HG02588 (cell line): ENCODE data around the gene PTH1R.

Source experiments
- ATAC-seq: cut with Tn5 transposase; IDR thresholded peaks from one replicate; pipeline ENCODE4 v1.9.1; 2021; ENCODE audit warnings: mild to moderate bottlenecking, moderate library complexity; ENCODE audit not compliant: unreplicated experiment

The PTH1R gene

DNA sequence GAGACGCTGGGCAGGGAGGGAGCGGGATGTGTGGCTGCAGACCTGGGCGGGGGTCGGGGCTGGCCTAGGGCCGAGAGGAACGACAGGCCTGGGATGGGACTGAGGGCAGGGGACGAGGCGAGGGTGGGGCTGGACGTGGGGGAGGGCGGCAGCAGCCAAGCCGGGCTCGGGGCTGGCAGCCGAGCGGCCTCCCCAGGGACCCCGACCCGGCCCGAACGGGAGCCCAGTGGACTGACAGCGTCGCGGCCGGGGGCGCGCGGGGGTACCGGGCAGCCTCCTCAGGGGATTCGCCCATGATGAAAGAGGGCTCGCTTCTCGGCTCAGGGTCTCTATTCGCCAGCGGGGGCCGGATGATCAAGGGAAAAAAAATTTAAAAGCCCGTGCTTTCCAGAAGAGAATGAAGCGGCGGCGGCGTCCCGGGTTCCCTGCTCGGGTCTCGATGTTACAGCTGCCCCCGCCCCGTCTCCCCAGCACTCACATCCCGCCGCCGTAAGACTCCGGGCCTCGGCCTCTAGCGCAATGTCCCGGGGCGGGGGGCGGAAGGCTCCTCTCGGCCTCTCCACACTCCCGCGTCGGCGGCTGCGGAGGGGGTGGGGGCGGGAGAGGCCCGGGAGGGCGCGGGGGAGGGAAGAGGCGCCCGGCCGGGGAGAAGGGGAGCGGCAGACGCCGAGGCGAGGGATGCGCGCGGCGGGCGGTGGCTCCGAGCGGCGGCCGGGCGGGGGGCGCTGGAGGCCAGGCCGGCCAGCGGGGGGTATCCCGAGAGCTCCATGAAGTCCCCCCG is 4.3 kb downstream of the PTH1R start:
- no peak for ATAC-seq

DNA sequence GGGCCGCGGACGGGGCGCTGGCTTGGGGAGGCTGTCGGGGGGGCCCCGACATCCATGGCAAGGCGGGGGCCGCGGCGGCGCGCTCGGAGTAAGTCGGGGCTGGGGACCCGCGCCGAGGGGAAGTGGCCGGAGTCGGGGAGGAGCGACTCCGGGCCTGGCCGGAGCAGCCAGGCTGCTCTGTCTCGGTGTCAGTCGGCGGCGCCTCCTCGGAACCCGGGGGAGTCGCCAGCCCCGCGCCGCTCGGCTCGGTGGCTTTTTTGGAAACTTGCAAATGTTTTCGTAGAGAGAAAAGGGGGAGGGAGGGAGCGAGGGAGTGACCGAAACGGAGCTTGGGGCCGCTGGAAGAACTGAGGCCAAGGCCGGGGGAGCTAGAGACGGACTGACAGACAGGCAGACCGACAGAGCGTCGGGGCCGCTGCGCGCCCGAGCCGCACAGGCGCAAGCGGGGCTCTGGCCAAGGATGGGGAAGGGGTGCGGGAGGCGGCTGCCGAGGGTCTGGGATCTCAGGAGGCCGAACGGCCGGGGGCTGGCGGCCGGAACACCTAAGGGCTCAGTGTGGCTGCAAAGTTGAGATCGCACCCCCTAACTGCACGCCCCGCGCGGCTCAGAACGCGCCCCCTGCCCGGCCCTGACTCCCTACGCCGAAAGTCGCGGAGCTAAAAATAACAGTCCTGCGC is 5.0 kb downstream of the PTH1R start:
- no peak for ATAC-seq

DNA sequence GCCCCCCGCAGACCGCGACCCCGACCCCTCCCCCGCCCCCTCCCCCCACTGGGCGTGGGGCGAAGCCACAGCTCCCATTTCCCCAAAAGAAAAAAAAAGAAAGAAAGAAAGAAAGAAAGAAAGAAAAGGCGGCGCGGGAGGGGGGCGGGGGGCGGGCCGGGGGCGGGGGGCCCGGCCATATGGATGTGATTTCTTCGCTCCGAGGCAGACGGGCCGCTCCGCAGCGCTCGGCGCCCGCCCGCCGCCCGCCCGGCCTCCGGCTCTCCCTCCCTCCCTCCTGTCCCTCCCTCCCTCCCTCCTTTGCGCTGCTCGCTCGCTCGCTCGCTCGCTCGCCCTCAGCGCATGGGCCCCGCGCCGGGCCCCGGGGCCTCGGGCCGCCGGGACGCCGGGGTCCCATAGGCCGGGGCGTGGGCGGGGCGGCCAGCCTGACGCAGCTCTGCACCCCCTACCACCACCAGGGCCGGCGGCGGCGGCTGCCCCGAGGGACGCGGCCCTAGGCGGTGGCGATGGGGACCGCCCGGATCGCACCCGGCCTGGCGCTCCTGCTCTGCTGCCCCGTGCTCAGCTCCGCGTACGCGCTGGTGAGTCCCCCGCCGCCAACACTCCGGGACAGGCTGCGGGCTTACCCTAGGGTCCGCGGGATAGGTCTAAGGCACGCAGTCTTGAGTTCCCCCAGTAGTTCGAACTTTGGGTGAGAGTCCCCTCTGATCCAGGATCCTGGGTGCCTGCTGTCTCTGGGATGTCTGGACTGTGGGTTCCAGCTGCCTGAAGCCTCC is 5.7 kb downstream of the PTH1R start:
- no peak for ATAC-seq

DNA sequence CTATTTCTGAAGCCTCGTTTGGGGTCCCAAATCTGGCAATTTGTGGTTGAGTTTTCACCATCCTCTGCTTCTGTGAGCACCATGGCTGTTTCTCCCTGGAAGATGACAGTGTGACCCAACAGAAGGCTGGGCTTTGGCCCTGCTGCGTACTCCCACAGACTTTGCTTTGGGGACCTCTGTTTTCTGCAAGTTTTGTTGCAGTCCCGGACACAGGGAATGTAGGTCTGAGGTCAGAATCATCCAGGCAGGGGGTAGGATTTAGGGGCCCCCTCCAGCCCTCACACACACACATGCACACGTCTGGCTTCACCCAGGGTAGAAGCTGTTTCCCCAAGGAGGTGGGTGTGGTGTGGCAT is 6.3 kb downstream of the PTH1R start:
- no peak for ATAC-seq

DNA sequence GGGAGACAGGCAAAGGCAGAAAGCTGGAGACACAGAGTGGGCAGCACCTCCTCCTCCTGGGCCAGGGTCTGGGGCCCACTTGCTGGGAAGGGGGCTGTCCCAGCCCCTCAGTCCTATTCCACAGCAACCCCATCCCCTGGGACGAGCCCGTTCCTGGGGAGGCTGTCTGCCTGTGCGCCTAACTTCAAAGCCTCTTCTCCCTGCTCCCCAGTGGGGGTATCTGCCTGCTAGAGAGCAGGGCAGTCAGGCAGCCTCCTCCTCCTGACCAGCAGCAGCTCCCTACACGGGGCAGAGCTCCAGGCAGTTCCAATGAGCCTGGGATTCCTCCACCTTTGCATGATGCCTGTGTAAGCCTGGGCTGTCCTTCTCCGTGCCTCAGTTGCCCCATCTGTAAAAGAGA is 6.9 kb downstream of the PTH1R start:
- no peak for ATAC-seq

DNA sequence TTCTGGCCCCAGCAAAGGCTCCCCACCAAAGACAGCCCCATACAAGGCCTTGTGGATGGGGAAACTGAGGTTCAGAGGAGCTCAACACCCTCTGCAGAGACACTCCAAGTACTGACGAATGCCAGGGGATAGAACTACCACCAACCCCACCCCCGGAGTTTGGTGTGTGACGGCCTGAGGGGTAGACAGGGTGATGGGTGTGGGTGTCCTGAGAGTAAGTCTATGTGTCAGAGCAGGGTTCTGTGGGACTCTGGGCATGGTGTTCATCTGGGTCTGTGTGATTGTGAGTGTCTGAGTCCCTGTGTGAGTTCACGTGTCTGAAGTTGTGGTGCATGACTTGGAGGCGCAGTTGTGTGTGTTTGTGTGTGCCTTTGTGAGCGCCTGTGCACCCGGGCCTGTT is 7.4 kb downstream of the PTH1R start:
- no peak for ATAC-seq

DNA sequence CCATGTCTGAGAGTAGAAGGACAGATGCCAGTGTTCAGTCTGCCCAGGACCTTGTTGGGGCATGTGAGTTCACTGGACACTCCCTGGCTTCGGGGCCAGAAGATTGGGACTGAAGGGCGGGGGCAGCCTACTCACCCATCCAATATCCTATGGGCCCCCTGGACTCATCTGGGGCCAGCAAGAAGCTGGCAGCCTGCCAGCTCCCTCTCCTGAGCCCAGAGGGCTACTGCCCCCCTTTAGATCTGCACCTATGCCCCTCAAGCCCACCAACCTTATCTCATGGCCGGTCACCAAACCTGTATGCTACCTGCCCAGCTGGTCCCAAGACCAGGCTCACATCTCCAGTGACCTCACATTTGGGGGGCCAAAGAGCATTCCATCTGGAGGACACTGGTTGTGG is 8.1 kb downstream of the PTH1R start:
- ATAC-seq, result no peak

DNA sequence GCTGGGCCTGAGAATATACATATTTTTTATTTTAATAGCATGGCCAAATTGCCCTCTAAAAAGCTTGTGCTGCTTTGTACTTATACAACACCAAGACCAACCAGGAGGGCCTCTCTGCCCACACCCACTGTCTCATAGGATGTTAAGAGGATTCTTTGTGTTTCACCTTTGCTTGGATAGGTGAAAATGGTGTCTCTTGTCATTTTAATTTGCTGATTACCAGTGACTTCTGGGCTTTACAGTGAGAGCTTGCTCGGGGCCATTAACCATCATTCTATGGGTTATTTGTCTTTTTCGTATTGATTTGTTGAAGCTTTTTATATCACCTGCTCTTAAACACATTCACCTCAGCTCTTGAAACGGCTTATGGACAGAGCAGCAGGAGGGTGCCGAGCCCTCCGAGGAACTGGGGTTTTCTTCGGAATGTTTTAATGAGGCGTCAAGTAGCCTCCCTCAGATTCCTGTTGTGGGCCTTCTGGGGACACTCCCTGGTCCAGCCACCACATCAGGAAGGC is 10.5 kb downstream of the PTH1R start:
- no peak for ATAC-seq

DNA sequence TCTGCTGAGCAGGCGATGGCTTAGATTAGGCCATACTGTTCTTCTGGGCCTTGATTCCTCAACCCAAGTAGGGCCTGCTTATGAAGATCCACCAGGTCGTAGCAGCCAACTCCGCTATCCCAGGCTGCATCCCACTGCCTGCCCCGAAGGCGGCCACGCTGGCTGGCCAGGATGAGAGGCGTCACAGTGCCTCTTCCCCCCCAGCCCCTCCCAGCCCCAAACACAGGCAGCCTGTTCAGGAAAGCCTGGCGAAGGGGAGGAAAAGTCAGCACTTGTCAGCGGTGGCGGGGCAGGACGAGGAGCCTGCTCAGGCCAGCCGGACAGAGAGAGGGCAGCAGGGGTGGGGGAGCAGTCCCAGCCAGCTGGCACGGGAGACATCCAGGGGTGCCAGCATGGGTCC is 11.2 kb downstream of the PTH1R start:
- no peak for ATAC-seq

DNA sequence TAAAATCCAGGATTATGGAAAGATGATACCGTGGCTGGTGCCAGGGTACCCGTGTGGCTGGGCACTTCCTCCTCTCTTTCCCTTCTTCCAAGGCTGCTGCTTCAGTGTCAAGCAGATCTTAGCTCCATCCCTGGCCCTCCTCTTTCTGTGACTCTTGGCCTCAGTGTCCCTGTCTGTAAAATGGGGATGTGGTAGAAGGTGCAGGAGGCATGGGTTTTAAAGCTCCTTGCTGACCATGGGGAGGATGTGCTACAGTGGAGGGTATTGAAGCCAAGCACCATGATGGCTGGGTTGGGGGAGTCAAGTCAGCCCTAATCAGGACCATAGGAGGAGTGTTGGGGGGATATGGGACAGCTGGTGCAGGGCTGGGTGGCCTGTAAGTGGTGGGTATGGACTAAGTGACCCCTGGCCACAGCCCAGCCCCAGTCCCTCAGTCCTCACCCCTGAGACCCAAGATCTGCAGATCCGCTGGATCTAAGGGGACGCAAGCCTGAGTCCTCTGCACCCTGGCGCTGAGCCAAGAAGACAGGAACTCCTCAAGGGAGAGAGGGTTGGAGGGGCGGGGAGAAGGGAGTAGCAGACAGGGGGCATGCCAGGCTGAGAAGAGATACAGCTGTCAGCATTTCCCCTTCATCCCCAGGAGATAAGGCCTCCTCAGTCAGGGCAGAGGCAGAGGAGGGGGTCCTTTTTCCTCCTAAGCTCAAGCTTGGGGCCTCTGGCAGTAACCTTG is 12.0 kb downstream of the PTH1R start:
- no peak for ATAC-seq

DNA sequence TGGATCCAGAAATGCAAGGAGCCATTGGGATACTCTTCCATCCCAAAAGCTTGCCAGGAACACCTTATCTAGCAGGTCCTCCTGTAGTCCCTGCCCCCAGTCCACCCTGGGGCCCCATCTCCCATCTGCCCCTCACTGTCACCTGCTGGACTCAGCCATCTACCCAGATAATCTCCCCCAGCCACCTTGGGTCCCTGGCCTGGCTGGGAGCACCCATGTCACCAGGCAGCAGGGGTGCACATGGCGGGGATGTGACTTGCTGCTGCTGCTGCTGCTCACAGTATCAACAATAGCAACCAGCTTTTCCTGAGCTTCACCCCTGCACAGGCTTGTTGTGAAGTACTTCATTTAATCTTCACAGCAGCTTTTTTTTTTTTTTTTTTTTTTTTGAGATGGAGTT is 12.6 kb downstream of the PTH1R start:
- no peak for ATAC-seq

DNA sequence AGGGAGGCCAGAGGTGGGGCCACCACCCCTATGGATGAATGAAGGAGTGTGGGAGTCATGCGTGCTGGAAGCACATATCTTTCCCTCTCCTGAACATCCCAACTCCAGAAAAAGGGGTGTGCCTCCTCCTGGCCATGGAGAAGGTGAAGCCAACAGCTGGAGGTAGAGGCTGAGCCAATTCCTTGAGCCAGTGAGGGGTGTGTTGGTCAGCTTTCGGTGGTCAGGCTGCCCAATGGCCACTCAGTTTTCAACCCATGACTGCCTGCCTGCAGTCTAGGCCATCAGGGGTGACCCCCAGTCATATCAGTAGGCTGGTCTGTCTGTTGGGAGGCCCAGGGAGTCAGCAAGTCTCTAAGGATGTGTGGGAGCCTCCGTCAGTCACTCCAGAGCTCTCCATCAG is 13.6 kb downstream of the PTH1R start:
- ATAC-seq, result no peak

DNA sequence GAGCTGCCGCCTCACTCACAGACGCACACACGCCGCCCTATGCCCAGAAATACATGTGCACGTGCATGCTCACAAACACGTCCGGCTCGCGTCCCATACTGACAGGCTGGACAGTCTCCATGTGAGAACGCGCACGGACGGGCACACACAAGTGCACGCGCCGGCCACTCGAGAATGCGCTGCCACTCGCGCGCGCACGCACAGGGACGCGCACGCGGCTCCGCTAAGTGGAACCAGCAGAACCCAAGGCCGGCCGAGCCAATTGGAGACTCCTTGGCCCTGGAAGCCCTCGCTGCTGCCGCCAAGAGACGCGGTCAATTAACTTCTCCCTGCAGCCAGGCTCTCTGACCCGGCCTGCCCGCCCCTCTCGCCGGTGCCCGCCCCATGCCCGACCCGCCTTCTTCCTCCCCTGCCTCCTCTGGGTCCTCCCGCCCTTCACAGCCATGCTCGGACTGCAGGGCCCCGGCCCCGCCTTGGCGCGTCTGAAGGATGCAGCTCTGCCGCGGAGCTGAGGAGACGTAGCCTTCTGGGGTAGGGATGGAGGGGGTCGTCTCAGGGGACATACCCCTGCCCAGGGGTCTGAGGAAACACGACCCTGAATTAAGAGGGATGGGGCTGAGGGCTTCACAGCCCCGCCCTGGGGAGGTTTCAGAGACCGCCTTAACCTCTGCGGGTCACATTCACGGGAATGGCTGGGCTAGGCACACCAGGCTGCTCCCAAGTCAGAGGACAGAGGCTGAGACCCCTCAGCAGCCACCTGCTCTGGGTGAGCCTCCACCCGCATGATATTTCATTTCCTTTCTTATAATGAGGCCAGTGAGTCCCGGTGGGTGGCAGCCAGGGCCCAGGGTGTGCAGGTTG is 15.0 kb downstream of the PTH1R start:
- no peak for ATAC-seq

DNA sequence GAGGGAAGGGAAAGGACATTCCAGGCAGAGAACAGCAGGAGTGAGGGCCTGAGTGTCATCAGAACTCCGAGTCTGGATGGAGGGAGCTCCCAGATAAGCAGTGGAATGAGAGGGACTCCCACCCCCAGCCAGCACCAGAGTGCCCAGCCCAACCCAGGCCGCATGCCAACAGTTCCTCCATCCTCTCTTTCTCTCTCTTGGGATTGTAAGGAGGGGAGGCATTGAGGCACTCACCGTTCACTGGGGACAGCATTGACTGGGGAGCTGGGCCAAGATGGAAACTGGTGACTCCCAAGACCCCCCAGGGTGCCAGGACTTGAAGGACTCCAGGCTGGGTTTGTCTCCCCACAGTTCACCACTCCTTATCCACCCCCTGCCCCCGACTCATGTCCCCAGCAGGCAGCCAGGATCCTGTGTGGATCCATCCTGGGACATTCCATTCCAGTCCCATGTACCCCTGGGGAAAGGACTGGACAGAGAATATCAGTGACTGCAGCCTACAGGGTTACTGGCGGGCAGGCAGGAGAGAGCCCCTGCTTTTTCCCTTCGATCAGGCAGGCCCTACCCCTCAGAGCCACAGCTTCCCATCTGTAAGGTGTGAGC is 15.7 kb downstream of the PTH1R start:
- ATAC-seq, result no peak

DNA sequence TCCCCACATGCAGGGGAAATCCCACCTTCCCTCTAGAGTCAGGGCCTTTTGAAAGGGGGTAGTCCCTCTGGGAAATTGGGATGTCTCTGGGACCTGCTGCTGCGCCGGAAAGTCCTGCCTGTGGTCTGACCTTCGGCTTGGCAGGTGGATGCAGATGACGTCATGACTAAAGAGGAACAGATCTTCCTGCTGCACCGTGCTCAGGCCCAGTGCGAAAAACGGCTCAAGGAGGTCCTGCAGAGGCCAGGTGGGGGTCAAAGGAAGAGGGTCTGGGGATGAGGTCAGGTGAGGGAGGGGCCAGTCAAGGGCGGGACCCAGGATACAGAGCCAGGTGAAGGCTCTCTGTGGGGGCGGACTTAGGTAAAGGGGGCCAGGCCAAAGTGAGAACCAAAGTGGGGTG is 16.2 kb downstream of the PTH1R start:
- no peak for ATAC-seq

DNA sequence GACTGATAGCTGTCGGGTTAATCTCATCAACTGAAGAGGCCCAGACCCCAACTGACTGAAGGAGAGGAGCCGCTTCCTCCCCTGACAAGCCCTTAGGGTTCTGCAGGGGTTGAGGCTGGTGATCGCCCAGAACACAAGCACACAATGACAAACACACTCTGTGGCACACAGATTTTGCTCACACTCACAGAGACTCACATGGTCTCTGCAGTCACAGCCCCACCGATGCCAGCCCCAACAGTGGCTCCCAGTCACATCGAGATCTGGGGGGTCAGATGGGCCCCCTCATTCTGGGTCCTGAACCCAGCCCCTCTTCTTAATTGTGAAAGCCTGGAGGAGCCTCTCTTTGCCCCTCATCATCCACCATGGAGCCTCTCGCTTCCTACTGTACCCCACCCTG is 16.7 kb downstream of the PTH1R start:
- no peak for ATAC-seq

DNA sequence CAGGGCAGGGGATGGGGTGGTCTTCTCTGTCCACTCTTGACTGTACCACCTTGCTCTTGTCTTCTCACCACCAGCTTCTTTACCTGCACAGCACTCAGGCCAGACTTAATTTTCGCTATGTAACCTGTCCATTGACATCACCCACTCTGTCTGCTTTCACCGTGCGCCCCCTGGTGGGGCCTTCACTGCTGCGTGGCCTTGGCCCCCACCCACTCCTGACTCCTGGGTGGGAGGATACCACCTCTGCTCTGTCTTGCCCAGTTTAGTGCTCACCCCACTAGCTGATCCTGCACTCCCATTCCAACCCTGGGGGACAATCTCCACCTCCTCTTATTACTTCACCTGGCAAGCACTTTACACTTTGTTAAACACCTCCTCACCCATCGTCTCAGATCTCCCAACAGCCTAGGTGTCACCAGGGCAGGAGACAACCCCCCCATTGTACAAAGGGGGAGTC is 17.7 kb downstream of the PTH1R start:
- no peak for ATAC-seq

DNA sequence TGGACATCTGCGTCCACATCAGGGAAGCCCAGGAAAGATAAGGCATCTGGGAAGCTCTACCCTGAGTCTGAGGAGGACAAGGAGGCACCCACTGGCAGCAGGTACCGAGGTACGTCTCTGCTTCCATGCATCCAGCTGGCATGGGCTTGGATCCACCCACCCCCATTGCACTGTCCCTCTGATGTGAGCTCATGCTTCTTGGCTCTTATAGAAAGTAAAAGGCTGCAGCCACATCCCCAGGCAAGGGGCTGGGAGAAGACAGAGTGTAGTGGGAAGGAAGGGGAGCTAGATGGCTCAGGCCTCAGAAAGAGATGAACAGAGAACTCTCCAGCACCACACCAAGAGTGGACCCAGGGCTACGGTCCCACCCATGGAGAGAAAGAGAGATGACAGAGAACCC is 18.2 kb downstream of the PTH1R start:
- no peak for ATAC-seq

DNA sequence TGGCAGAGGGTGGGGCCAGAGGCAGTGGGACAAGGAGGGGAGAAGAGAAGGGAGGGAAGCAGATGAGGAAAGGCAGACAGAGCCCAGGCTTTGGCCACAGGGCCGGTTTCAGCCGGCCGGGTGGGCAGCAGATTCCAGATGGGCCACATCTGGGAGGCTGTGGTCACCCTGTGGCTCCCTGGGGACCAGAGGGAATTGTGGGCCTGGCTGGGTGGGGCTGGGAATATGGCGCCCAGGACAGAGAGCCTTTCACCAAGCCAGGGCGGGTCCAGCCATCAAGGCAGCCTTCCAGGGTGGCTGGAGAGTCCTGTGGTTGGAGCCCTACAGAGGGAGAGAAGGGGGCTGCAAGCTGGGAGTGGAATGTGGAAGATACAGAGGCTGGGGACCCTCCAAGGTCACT is 18.9 kb downstream of the PTH1R start:
- ATAC-seq, result no peak

DNA sequence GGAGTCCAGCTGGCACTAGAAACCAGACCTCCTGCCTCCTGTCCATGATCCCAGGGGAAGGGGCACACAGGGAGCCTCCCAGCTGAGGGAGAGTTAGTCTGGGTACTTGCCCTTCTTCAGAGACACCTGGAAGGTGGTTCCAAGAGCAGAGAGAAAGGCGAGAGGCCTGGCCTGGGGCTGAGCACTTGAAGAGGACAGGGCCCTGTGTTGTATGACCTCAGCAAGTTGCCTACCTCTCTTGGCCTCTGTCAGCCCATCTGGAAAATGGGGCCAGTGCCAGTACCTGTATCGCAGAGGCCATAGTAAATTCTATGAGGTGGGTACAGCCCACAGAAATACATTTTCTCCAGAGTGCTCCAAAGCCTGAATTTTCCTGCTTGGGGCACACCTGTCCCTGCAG is 19.5 kb downstream of the PTH1R start:
- ATAC-seq, result no peak
